HCT116 (cell line): ENCODE measurements around the gene IL1R2. TPM values are rescaled to one million over a fixed set of nuclear protein-coding genes. Genes with fewer than 3 reads are reported as not detected.

ENCODE experiments used
- ATAC-seq: fragments of 200-7000 bp; cut with Tn5 transposase; 2 replicates; pipeline ENCODE4 v1.9.1; 2020; ENCODE audit warnings: mild to moderate bottlenecking, moderate library complexity
- BruUV-seq: library from RNA; stranded (reverse); fragments of 400-500 nt; replicated peaks from 2 replicates; lab custom pipeline; 2021; lab: Mats Ljungman, UMichigan
- CTCF ChIA-PET: fragments of 300-600 bp; sonication (Branson Sonifier 250); formaldehyde crosslinking; loops from one replicate; lab custom pipeline; 2021; ENCODE audit warnings: antibody characterized with exemption; lab: Charles Lee
- POLR2A ChIA-PET: fragments of 300-600, 350-600 bp; sonication (Branson Sonifier 250); formaldehyde crosslinking; loops from one replicate; lab custom pipeline; 2021; ENCODE audit warnings: antibody characterized with exemption; lab: Charles Lee
- RAD21 ChIA-PET, 2 experiments: fragments of 300-600 bp; sonication (Branson Sonifier 250); formaldehyde crosslinking; loops; one replicate each; lab custom pipeline; 2023; ENCODE audit warnings: low total read pairs in 2 of 2; ENCODE audit not compliant: uncharacterized antibody in 2 of 2, unreplicated experiment in 2 of 2, low non-redundant PET in 1 of 2; lab: Charles Lee
- DNase-seq: peaks from one replicate; pipeline ENCODE4 v3.0.0-alpha.2; 2010; ENCODE audit warnings: low read depth, low spot score
- H2AFZ ChIP-seq: fragments of 200-600 bp; shearing (Covaris generic), sonication (generic); 2 replicates; pipeline ENCODE4 v1.6.1; 2017; ENCODE audit warnings: low read depth, mixed run types, mixed read lengths, antibody characterized with exemption, low read length; ENCODE audit not compliant: poor library complexity, severe bottlenecking
- H3K27ac ChIP-seq: 2 replicates; pipeline ENCODE4 v1.5.1; 2012; ENCODE audit warnings: low read depth, low read length
- H3K27me3 ChIP-seq: fragments of 200-600 bp; sonication (generic); 2 replicates; pipeline ENCODE4 v1.6.1; 2016; ENCODE audit warnings: mixed run types, low read length, mixed read lengths; ENCODE audit not compliant: insufficient read depth
- H3K36me3 ChIP-seq, 2 experiments: fragments of 200-500 bp in 1 of 2; fragments of 200-600 bp in 1 of 2; sonication (Bioruptor generic) in 1 of 2; sonication (generic) in 1 of 2; 2 replicates each; pipeline versions ENCODE4 v1.5.1 to v1.6.1; 2014 to 2016; ENCODE audit warnings: low read length in 2 of 2, inconsistent platforms in 1 of 2, mixed read lengths in 1 of 2, mixed run types in 1 of 2; ENCODE audit not compliant: insufficient read depth in 2 of 2, control insufficient read depth in 1 of 2
- H3K4me1 ChIP-seq, 2 experiments: fragments of 200-600 bp in 1 of 2; sonication (generic) in 1 of 2; 2 replicates each; pipeline versions ENCODE4 v1.5.1 to v1.6.1; 2012 to 2017; ENCODE audit warnings: low read length in 2 of 2, inconsistent platforms in 1 of 2, mild to moderate bottlenecking in 1 of 2, mixed read lengths in 1 of 2, mixed run types in 1 of 2, moderate library complexity in 1 of 2; ENCODE audit not compliant: insufficient read depth in 2 of 2, control insufficient read depth in 1 of 2
- H3K4me2 ChIP-seq: fragments of 200-600 bp; sonication (generic); 2 replicates; pipeline ENCODE4 v1.6.1; 2017; ENCODE audit warnings: mixed run types, low read length, mixed read lengths
- H3K4me3 ChIP-seq, 2 experiments: fragments of 200-600 bp in 1 of 2; sonication (generic) in 1 of 2; replicated peaks in 1 of 2; 2 replicates each; pipeline ENCODE4 v1.5.1; 2011 to 2016; ENCODE audit warnings: low read length in 2 of 2, control low read depth in 1 of 2, low read depth in 1 of 2, mild to moderate bottlenecking in 1 of 2, mixed read lengths in 1 of 2, mixed run types in 1 of 2
- H3K79me2 ChIP-seq: fragments of 200-600 bp; sonication (generic); 2 replicates; pipeline ENCODE4 v1.6.1; 2017; ENCODE audit warnings: mild to moderate bottlenecking, mixed run types, low read length, moderate library complexity, mixed read lengths; ENCODE audit not compliant: insufficient read depth
- H3K9ac ChIP-seq: fragments of 200-600 bp; sonication (generic); 2 replicates; pipeline ENCODE4 v1.6.1; 2016; ENCODE audit warnings: low read length, mixed read lengths
- H3K9me2 ChIP-seq: fragments of 200-600 bp; sonication (generic), shearing (Covaris generic); 2 replicates; pipeline ENCODE4 v1.6.1; 2017; ENCODE audit warnings: mixed run types, mild to moderate bottlenecking, moderate library complexity; ENCODE audit not compliant: insufficient read depth
- H3K9me3 ChIP-seq, 2 experiments: fragments of 200-500 bp in 1 of 2; fragments of 200-600 bp in 1 of 2; sonication (Bioruptor generic) in 1 of 2; sonication (generic) in 1 of 2; 2 replicates each; pipeline ENCODE4 v1.6.1; 2014 to 2017; ENCODE audit warnings: low read length in 2 of 2, mixed read lengths in 2 of 2, inconsistent platforms in 1 of 2, low read depth in 1 of 2, mild to moderate bottlenecking in 1 of 2, mixed run types in 1 of 2, moderate library complexity in 1 of 2; ENCODE audit not compliant: control insufficient read depth in 1 of 2, insufficient read depth in 1 of 2
- H4K20me1 ChIP-seq: fragments of 200-600 bp; sonication (generic), shearing (Covaris generic); 2 replicates; pipeline ENCODE4 v1.6.1; 2017; ENCODE audit warnings: mixed run types, mild to moderate bottlenecking, moderate library complexity; ENCODE audit not compliant: insufficient read depth
- ATF3 ChIP-seq: IDR thresholded peaks from 2 replicates; pipeline ENCODE4 v1.6.1; 2012
- CEBPB ChIP-seq: IDR thresholded peaks from 2 replicates; pipeline ENCODE4 v1.6.1; 2012; ENCODE audit warnings: low read depth
- EGR1 ChIP-seq: IDR thresholded peaks from 2 replicates; pipeline ENCODE4 v1.6.1; 2012; ENCODE audit warnings: low read depth
- EZH2 ChIP-seq: fragments of 200-600 bp; sonication (generic); IDR thresholded peaks from 2 replicates; pipeline ENCODE4 v1.6.1; 2017; ENCODE audit warnings: antibody characterized with exemption, mixed run types
- JUND ChIP-seq: IDR thresholded peaks from 2 replicates; pipeline ENCODE4 v1.6.1; 2012
- MAX ChIP-seq: IDR thresholded peaks from 2 replicates; pipeline ENCODE4 v1.6.1; 2012
- POLR2A ChIP-seq: IDR thresholded peaks from 2 replicates; pipeline ENCODE4 v1.7.0; 2011; ENCODE audit warnings: borderline replicate concordance; ENCODE audit not compliant: insufficient read depth, insufficient read length; ENCODE audit errors: extremely low read depth
- POLR2AphosphoS5 ChIP-seq: IDR thresholded peaks from 2 replicates; pipeline ENCODE4 v1.6.1; 2011; ENCODE audit warnings: mild to moderate bottlenecking, low read depth, low read length, moderate library complexity
- RAD21 ChIP-seq: IDR thresholded peaks from 2 replicates; pipeline ENCODE4 v1.6.1; 2012; ENCODE audit warnings: low read depth, mild to moderate bottlenecking
- SP1 ChIP-seq: IDR thresholded peaks from 2 replicates; pipeline ENCODE4 v1.6.1; 2012; ENCODE audit warnings: low read depth
- TCF7L2 ChIP-seq: IDR thresholded peaks from 2 replicates; pipeline ENCODE4 v1.7.0; 2011; ENCODE audit warnings: borderline replicate concordance, inconsistent platforms; ENCODE audit not compliant: insufficient read depth, insufficient read length; ENCODE audit errors: extremely low read depth
- YY1 ChIP-seq: IDR thresholded peaks from 2 replicates; pipeline ENCODE4 v1.6.1; 2011; ENCODE audit warnings: low read length, low read depth, moderate library complexity, mild to moderate bottlenecking; ENCODE audit not compliant: insufficient replicate concordance; ENCODE audit errors: extremely low read depth
- ZFX ChIP-seq: fragments of 450-650 bp; IDR thresholded peaks from 2 replicates; pipeline ENCODE4 v1.6.1; 2017
- intact Hi-C: fragments of 100-400 bp; cut with micrococcal nuclease; formaldehyde crosslinking; loops from 2 replicates; pipeline ENCODE4 v1.10.0; 2022
- total RNA-seq: library from RNA; stranded (reverse); gene quantifications from one replicate; pipeline ENCODE4 v1.2.1, GENCODE V29; 2021; ENCODE audit not compliant: unreplicated experiment

IL1R2 gene
- total RNA-seq, 1 experiment from 2014 or later = 0.52 TPM

- BruUV-seq = no TSS peak
- Histone ChIP-seq H4K20me1 (no peaks in the 10 kb centered on the region), H3K36me3 (no peaks in the 10 kb centered on the region), H3K79me2 (no peaks in the 10 kb centered on the region), H2AFZ (no peak overlapping the region), H3K27ac (no peak overlapping the region), H3K27me3 (no peaks in the 10 kb centered on the region), H3K9me3 (no peaks in the 10 kb centered on the region), H3K9me2 (no peaks in the 10 kb centered on the region), H3K9ac (no peak overlapping the region), H3K4me2 (no peak overlapping the region), H3K4me3 (no peak overlapping the region), H3K4me1 (peaks cover 0 to 4% of the 10 kb centered on the region in 2 experiments; a peak in 1 of 4 replicates)
- DNase-seq (no peak), ATAC-seq (no peak)
- ChIA-PET CTCF (interaction anchor here (4.0 kb wide), 1 partner anchor 237 kb away, joined by 60 read pairs; no protein-coding TSS in a partner anchor), POLR2A (no interaction called here), RAD21 (no interaction called here)
- no peak for TF ChIP-seq POLR2AphosphoS5
- no peak for TF ChIP-seq JUND
- TF ChIP-seq EZH2 = no peak
- no peak for TF ChIP-seq RAD21
- intact Hi-C loops = no loop called here
Measured at GRCh38 chr2:102003696-102004095, 11.9 kb downstream of the IL1R2 start.

GRCh38 chr2:102004581-102004980 is 12.8 kb downstream of the IL1R2 start:
- Histone ChIP-seq H3K9ac (no peak overlapping the region), H3K79me2 (no peaks in the 10 kb centered on the region), H3K4me3 (no peak overlapping the region), H4K20me1 (no peaks in the 10 kb centered on the region), H3K9me2 (no peaks in the 10 kb centered on the region), H3K4me2 (no peak overlapping the region), H3K27ac (no peak overlapping the region), H3K9me3 (no peaks in the 10 kb centered on the region), H3K4me1 (0 out of 4 replicates have a peak, but pooled peaks cover 0 to 4% of the 10 kb centered on the region in 2 experiments), H2AFZ (no peak overlapping the region), H3K36me3 (no peaks in the 10 kb centered on the region), H3K27me3 (no peaks in the 10 kb centered on the region)
- BruUV-seq = no TSS peak
- TF ChIP-seq ATF3 (no peak), YY1 (no peak), TCF7L2 (no peak), EGR1 (no peak), CEBPB (no peak), POLR2A (no peak), MAX (no peak), SP1 (no peak), ZFX (no peak), EZH2 (no peak), POLR2AphosphoS5 (no peak)
- intact Hi-C loops = no loop called here
- RAD21 ChIA-PET = no interaction called here
- ATAC-seq (no peak), DNase-seq (no peak)
- POLR2A ChIA-PET = no interaction called here
- CTCF ChIA-PET = interaction anchor here (4.0 kb wide), 1 partner anchor 236 kb away, joined by 60 read pairs; no protein-coding TSS in a partner anchor
